ENCODE results near the gene SAFB2.

Gene SAFB2

GRCh38 chr19:5603626-5604025 lies 18.9 kb downstream of the SAFB2 start:
- TF ChIP-seq NFIC (IDR thresholded peaks at IDR 0.05) (no peak), TEAD4 (IDR thresholded peaks at IDR 0.05) (no peak), EP300 (IDR thresholded peaks at IDR 0.05; ENCODE audit: borderline replicate concordance) (no peak), EGR1 (IDR thresholded peaks at IDR 0.05) (no peak), MAX (IDR thresholded peaks at IDR 0.05) (no peak), CREB1 (IDR thresholded peaks at IDR 0.05; ENCODE audit: low read depth) (no peak), FOXM1 (IDR thresholded peaks at IDR 0.05; ENCODE audit: borderline replicate concordance, low read depth) (no peak), ZBTB7A (IDR thresholded peaks at IDR 0.05; ENCODE audit: low read depth) (no peak), CEBPB (IDR thresholded peaks at IDR 0.05) (no peak), USF1 (IDR thresholded peaks at IDR 0.05) (no peak), TAF1 (IDR thresholded peaks at IDR 0.05; ENCODE audit: low read depth) (no peak), REST (IDR thresholded peaks at IDR 0.05; ENCODE audit: low read depth) (no peak), YY1 (IDR thresholded peaks at IDR 0.05; ENCODE audit: low read depth) (no peak), RAD21 (IDR thresholded peaks at IDR 0.05; ENCODE audit: low read depth) (no peak), TCF12 (IDR thresholded peaks at IDR 0.05; ENCODE audit: low read depth) (no peak)

- TF ChIP-seq TCF12 (IDR thresholded peaks at IDR 0.05; ENCODE audit: low read depth) (no peak), TAF1 (IDR thresholded peaks at IDR 0.05; ENCODE audit: low read depth) (no peak), CEBPB (IDR thresholded peaks at IDR 0.05) (no peak), USF1 (IDR thresholded peaks at IDR 0.05) (no peak), MAX (IDR thresholded peaks at IDR 0.05) (no peak), TEAD4 (IDR thresholded peaks at IDR 0.05) (no peak), REST (IDR thresholded peaks at IDR 0.05; ENCODE audit: low read depth) (no peak), CREB1 (IDR thresholded peaks at IDR 0.05; ENCODE audit: low read depth) (no peak), NFIC (IDR thresholded peaks at IDR 0.05) (no peak), EP300 (IDR thresholded peaks at IDR 0.05; ENCODE audit: borderline replicate concordance) (no peak), YY1 (IDR thresholded peaks at IDR 0.05; ENCODE audit: low read depth) (no peak), RAD21 (IDR thresholded peaks at IDR 0.05; ENCODE audit: low read depth) (no peak), FOXM1 (IDR thresholded peaks at IDR 0.05; ENCODE audit: borderline replicate concordance, low read depth) (no peak), EGR1 (IDR thresholded peaks at IDR 0.05) (no peak), ZBTB7A (IDR thresholded peaks at IDR 0.05; ENCODE audit: low read depth) (no peak)
Measured at GRCh38 chr19:5600797-5601196, 21.8 kb downstream of the SAFB2 start.

GRCh38 chr19:5595745-5596144 lies 26.8 kb downstream of the SAFB2 start:
- TF ChIP-seq YY1 (IDR thresholded peaks at IDR 0.05; ENCODE audit: low read depth), result no peak
- TF ChIP-seq NFIC (IDR thresholded peaks at IDR 0.05), result no peak
- no peak for TF ChIP-seq CREB1 (IDR thresholded peaks at IDR 0.05; ENCODE audit: low read depth)
- TF ChIP-seq CEBPB (IDR thresholded peaks at IDR 0.05), result no peak
- no peak for TF ChIP-seq MAX (IDR thresholded peaks at IDR 0.05)
- TF ChIP-seq TCF12 (IDR thresholded peaks at IDR 0.05; ENCODE audit: low read depth), result no peak
- no peak for TF ChIP-seq REST (IDR thresholded peaks at IDR 0.05; ENCODE audit: low read depth)

- no peak for TF ChIP-seq CREB1 (IDR thresholded peaks at IDR 0.05; ENCODE audit: low read depth)
- no peak for TF ChIP-seq YY1 (IDR thresholded peaks at IDR 0.05; ENCODE audit: low read depth)
- no peak for TF ChIP-seq TEAD4 (IDR thresholded peaks at IDR 0.05)
- no peak for TF ChIP-seq USF1 (IDR thresholded peaks at IDR 0.05)
- no peak for TF ChIP-seq ZBTB7A (IDR thresholded peaks at IDR 0.05; ENCODE audit: low read depth)
- TF ChIP-seq CEBPB (IDR thresholded peaks at IDR 0.05), result no peak
- no peak for TF ChIP-seq EGR1 (IDR thresholded peaks at IDR 0.05)
- TF ChIP-seq NFIC (IDR thresholded peaks at IDR 0.05), result no peak
- TF ChIP-seq TAF1 (IDR thresholded peaks at IDR 0.05; ENCODE audit: low read depth), result no peak
- no peak for TF ChIP-seq FOXM1 (IDR thresholded peaks at IDR 0.05; ENCODE audit: borderline replicate concordance, low read depth)
- TF ChIP-seq EP300 (IDR thresholded peaks at IDR 0.05; ENCODE audit: borderline replicate concordance), result no peak
- no peak for TF ChIP-seq REST (IDR thresholded peaks at IDR 0.05; ENCODE audit: low read depth)
- no peak for TF ChIP-seq MAX (IDR thresholded peaks at IDR 0.05)
- no peak for TF ChIP-seq TCF12 (IDR thresholded peaks at IDR 0.05; ENCODE audit: low read depth)
- TF ChIP-seq RAD21 (IDR thresholded peaks at IDR 0.05; ENCODE audit: low read depth), result no peak
Measured at GRCh38 chr19:5595129-5595528, 27.4 kb downstream of the SAFB2 start.

Measured in Ishikawa (cell line).